Chondrocyte (in vitro differentiated cells): ENCODE results near the gene VRK3. TPM values are rescaled to one million over a fixed set of nuclear protein-coding genes. Genes with fewer than 3 reads are reported as not detected.

Experiments
- DNase-seq: peaks from one replicate; pipeline ENCODE4 v3.0.0; 2021; ENCODE audit warnings: mixed read lengths, low spot score
- H3K27ac Mint-ChIP-seq: one replicate; pipeline ENCODE4 v1.8.0; 2021; ENCODE audit warnings: mild to moderate bottlenecking, moderate library complexity, mixed read lengths; ENCODE audit not compliant: unreplicated experiment
- H3K27me3 Mint-ChIP-seq: 2 replicates; pipeline ENCODE4 v1.8.0; 2021; ENCODE audit warnings: low read depth, mixed read lengths
- H3K36me3 Mint-ChIP-seq: 2 replicates; pipeline ENCODE4 v1.8.0; 2021; ENCODE audit warnings: low read depth, mixed read lengths
- H3K4me1 Mint-ChIP-seq: 2 replicates; pipeline ENCODE4 v1.8.0; 2021; ENCODE audit warnings: low read depth, mild to moderate bottlenecking, mixed read lengths
- H3K4me3 Mint-ChIP-seq: one replicate; pipeline ENCODE4 v1.8.0; 2021; ENCODE audit warnings: mild to moderate bottlenecking, moderate library complexity, mixed read lengths; ENCODE audit not compliant: unreplicated experiment
- H3K9me3 Mint-ChIP-seq: 2 replicates; pipeline ENCODE4 v1.8.0; 2021; ENCODE audit warnings: low read depth, mixed read lengths
- total RNA-seq: library from RNA; stranded (reverse); gene quantifications from 3 replicates; pipeline ENCODE4 v1.2.1, GENCODE V29; 2021
- TF ChIP-seq, protein P1 (sequence below): fragments of 200-600 bp; sonication (generic); IDR thresholded peaks from 2 replicates; pipeline ENCODE4 v1.5.0; 2021; ENCODE audit warnings: antibody characterized with exemption, mild to moderate bottlenecking, moderate library complexity

Gene VRK3
- total RNA-seq, 1 donor from 2014 or later = 21.1 TPM

DNA sequence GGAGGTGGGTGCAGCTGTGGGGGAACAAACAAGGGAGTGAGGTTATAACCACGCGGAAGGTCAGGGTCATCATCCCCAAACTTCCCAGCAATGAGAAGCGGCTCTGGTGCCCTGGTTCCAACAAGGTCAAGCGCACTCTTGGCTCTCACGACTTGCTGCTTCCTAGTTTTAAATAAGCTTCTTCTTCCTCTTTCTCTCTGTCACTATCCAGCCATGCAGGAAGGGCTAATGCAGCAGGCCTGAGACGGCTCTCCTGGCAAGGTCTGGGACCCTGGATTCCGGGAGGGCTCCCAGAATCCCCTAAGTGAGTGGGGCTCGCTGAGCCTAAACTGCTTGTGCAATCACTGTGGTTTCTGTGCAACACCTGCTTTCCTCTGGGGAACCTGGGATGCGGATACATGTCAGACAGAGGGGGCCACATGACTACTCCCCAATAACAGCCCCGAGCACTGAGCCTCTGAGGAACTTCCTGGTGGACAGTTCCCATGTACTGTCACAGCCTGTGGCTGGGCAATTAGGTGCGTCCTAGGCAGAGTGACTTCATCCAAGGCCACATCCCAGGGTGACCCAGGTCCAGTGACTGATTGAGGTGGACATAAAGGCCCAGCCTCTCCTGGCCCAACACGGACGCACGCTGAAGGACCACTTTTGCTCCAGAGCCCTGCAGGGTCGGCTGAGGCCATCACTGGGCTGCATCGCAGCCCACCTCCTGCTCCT, 24.2 kb downstream of the VRK3 start:
- H3K36me3 Mint-ChIP-seq = peaks cover 26% of the 10 kb centered on the region
- H3K27me3 Mint-ChIP-seq = no peaks in the 10 kb centered on the region
- peaks cover 17% of the 10 kb centered on the region for H3K4me1 Mint-ChIP-seq
- no peaks in the 10 kb centered on the region for H3K9me3 Mint-ChIP-seq
- H3K27ac Mint-ChIP-seq = no peak overlapping the region
- DNase-seq = no peak
- TF ChIP-seq, protein P1, sequence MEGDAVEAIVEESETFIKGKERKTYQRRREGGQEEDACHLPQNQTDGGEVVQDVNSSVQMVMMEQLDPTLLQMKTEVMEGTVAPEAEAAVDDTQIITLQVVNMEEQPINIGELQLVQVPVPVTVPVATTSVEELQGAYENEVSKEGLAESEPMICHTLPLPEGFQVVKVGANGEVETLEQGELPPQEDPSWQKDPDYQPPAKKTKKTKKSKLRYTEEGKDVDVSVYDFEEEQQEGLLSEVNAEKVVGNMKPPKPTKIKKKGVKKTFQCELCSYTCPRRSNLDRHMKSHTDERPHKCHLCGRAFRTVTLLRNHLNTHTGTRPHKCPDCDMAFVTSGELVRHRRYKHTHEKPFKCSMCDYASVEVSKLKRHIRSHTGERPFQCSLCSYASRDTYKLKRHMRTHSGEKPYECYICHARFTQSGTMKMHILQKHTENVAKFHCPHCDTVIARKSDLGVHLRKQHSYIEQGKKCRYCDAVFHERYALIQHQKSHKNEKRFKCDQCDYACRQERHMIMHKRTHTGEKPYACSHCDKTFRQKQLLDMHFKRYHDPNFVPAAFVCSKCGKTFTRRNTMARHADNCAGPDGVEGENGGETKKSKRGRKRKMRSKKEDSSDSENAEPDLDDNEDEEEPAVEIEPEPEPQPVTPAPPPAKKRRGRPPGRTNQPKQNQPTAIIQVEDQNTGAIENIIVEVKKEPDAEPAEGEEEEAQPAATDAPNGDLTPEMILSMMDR = no peak
- no peak overlapping the region for H3K4me3 Mint-ChIP-seq

DNA sequence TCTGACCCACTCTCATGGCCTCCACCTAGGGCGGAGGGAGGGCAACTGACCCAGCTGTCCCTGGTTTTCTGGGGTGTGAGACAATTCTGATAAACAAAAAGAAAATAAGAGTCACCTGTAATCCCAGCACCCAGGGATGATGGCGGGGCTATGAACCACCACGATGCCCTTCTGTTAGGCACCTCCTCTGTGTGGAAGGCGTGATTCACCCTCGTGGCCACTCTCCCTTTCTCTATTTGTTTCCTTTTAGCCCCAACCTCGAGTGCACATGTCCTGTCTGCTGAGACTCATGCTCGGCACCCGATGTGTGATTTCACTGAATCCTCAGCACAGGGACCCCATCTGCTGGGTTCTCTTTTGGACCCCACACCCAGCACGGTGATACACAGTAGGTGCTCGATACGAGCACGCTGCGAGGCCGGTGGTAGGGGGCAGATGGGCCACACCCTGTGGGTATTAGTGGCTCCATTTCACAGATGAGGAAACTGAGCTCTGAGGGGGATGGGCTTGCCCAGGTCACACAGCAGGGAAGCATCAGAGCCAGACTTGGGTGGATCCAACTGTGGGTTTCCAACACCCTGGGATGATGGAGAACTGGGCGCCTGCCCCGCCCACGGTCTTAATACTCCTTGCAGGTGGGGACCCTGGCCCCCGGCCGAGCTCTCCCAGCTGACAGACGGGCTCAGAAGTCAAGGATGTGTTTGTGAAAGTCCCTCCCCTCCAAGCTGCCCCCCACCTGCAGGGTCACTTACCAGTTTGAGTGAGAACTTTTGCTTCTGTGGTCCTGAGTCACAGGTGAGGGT, 24.9 kb downstream of the VRK3 start:
- Mint-ChIP-seq H3K27ac (no peak overlapping the region), H3K36me3 (peaks cover 27% of the 10 kb centered on the region), H3K4me1 (peaks cover 17% of the 10 kb centered on the region), H3K4me3 (no peak overlapping the region), H3K9me3 (no peaks in the 10 kb centered on the region), H3K27me3 (no peaks in the 10 kb centered on the region)
- TF ChIP-seq, protein P1 = no peak
- DNase-seq = no peak

DNA sequence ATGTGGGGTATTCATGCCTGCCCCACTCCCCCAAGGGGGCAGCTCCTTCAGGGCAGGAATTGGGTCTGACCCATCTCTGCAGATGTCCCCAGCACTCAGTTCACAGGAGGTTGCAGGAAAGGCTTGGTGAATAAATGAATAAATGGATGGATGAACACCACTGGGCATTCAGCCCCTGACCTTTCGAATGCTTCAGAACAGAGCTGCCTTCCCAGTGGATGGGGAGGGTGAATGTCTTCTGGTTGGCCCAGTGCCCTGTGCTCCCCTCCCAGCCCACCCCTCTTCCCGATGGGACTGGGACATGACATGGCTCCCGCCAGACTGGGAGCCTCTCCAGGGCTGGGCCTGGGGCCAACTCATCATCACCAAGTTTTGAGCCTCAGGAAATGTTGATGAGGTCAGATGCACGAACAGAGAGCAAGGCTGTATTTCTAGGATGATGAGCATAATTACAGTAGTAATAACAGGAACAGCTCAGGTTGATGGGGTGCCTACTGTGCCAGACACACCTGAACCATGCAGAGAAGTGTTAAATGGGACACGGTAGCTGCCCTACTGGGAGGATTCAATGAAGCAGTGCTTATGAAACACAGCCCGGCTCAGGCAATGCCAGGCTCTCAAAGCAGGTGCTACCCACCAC, 25.7 kb downstream of the VRK3 start:
- DNase-seq = no peak
- Mint-ChIP-seq H3K4me3 (no peak overlapping the region), H3K27me3 (no peaks in the 10 kb centered on the region), H3K36me3 (peaks cover 33% of the 10 kb centered on the region), H3K27ac (no peak overlapping the region), H3K4me1 (peaks cover 10% of the 10 kb centered on the region), H3K9me3 (no peaks in the 10 kb centered on the region)
- TF ChIP-seq, protein P1 = no peak

DNA sequence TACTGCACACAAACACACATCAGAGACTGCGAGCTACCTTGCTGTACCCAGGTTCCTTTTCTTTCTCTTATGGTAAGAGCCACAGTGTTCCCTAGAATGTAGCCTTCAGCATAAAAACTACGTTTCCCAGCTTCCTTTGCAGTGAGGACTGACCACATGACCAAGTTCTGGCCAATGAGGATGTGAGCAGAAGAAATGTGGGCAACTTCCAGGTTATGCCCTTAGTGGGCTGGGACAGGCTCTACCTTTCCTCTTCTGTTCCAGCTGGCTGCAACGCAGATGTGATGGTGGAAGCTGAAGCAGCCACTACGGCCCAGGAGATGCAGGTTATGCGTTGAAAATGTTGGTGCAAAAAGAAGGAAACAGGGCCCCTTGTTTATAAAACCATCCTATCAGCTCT, 27.5 kb downstream of the VRK3 start:
- TF ChIP-seq, protein P1 = no peak
- Mint-ChIP-seq H3K27ac (no peak overlapping the region), H3K27me3 (no peaks in the 10 kb centered on the region), H3K4me1 (no peaks in the 10 kb centered on the region), H3K4me3 (no peak overlapping the region), H3K36me3 (peaks cover 43% of the 10 kb centered on the region), H3K9me3 (no peaks in the 10 kb centered on the region)
- no peak for DNase-seq

DNA sequence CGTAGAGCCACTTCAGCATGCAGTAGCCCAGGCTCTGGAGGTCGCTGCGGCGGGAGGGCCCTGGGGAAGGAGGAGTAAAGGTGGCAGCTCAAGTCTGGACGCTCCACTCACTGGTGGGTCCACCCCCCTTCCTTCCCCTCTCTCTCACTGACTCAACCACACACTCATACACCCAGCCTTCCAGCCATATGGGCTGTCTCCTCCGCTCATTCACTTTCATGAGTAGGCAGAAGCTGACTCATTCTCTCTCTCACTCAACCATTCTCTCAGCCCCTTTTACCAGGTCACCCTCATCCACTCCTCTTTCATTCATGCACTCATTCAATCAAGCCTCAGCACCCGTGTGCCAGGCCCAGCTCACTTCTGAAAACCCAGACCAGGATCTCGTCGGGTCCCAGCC, 36.7 kb downstream of the VRK3 start:
- TF ChIP-seq, protein P1 = no peak
- Mint-ChIP-seq H3K4me3 (no peak overlapping the region), H3K4me1 (no peaks in the 10 kb centered on the region), H3K36me3 (peaks cover 29% of the 10 kb centered on the region), H3K27me3 (no peaks in the 10 kb centered on the region), H3K9me3 (no peaks in the 10 kb centered on the region), H3K27ac (no peak overlapping the region)
- no peak for DNase-seq
